ENCODE results near the gene CLTCL1.

Gene CLTCL1

DNA sequence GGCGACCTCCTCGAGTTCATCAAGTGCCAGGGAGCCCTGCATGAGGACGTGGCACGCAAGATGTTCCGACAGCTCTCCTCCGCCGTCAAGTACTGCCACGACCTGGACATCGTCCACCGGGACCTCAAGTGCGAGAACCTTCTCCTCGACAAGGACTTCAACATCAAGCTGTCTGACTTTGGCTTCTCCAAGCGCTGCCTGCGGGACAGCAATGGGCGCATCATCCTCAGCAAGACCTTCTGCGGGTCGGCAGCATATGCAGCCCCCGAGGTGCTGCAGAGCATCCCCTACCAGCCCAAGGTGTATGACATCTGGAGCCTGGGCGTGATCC lies 159.9 kb downstream of the CLTCL1 start:
- no peak for DNase-seq (ENCODE audit: low read depth)

DNA sequence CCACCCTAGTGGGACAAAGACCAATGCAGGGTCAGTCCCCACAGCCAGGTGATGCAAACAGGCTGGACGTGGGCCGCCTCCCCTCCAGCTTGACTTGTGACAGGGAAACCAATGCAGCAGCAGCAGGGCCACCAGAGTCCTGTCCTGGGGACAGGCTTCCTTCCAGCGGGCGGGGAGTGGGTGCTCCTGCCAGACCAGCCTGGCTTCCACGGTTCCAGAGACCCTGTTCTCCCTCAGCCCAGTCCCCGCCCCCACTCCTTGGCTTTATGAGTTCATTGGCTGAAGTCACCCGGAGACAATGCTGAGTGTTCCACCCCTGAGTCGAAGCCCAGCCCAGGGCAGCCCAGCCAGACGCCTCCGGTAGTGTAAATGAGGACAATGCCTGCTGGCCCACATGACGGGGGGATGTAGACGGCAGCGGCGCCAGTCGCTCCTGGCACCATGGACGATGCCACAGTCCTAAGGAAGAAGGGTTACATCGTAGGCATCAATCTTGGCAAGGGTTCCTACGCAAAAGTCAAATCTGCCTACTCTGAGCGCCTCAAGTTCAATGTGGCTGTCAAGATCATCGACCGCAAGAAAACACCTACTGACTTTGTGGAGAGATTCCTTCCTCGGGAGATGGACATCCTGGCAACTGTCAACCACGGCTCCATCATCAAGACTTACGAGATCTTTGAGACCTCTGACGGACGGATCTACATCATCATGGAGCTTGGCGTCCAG lies 160.4 kb downstream of the CLTCL1 start, which contains the start of gene TSSK2:
Gene TSSK2, plus strand, starts transcription at position 350 of the 726 bp plus-strand sequence. Its CDS starts 92 bp downstream, at position 442.
- DNase-seq (ENCODE audit: low read depth), result no peak

DNA sequence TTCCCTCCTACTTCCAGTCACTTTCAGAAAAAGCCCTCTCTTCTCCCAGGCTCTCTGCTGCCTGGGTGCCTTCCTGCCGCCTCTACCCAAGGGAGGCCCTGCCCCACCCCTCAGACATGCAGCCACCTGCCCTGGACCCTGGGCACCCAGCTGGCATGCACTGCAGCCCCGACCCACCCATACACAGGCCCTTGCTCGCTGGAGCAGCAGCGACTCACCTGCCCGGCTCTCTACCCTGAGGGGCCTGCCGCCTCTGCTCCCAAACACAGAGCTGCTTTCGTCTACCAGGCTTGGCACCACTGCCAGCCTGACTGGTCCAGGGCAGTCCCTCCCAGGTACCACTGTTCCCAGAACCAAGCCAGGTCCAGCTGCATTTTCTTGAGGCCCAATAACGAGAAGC lies 161.6 kb downstream of the CLTCL1 start:
- DNase-seq (ENCODE audit: low read depth), result no peak

Measured in stimulated activated CD8-positive, alpha-beta memory T cell treated with anti-CD3 and anti-CD28 coated beads, Interleukin-7, amount 100 ng/mL, for 24 hours (primary cell).